C4-2B (cell line): ENCODE data around the gene MFN2.

ENCODE experiments used
- CTCF ChIP-seq: fragments of 450-650 bp; conservative IDR thresholded peaks from 2 replicates; pipeline ENCODE4 v1.5.1; 2017; ENCODE audit warnings: mild to moderate bottlenecking
- ZFX ChIP-seq: fragments of 450-650 bp; IDR thresholded peaks from 2 replicates; pipeline ENCODE4 v1.6.1; 2017

- TF ChIP-seq CTCF, result no peak
- no peak for TF ChIP-seq ZFX
These were observed 77.1 kb downstream of the MFN2 start for GRCh38 chr1:12057382-12057781.
